Stimulated activated CD8-positive, alpha-beta memory T cell treated with anti-CD3 and anti-CD28 coated beads, Interleukin-4, amount 100 ng/mL, for 48 hours (primary cell): ENCODE results near the gene OCSTAMP.
A peak's percentile ranks its signal among the peaks of the same experiment; 100 is the strongest.

Source experiments
- DNase-seq: peaks from one replicate; pipeline ENCODE4 v3.0.0-alpha.2; 2020

Gene OCSTAMP

GRCh38 chr20:46552460-46553420 is 2.3 kb upstream of the OCSTAMP start:
- peak; percentile 63 for DNase-seq

DNA sequence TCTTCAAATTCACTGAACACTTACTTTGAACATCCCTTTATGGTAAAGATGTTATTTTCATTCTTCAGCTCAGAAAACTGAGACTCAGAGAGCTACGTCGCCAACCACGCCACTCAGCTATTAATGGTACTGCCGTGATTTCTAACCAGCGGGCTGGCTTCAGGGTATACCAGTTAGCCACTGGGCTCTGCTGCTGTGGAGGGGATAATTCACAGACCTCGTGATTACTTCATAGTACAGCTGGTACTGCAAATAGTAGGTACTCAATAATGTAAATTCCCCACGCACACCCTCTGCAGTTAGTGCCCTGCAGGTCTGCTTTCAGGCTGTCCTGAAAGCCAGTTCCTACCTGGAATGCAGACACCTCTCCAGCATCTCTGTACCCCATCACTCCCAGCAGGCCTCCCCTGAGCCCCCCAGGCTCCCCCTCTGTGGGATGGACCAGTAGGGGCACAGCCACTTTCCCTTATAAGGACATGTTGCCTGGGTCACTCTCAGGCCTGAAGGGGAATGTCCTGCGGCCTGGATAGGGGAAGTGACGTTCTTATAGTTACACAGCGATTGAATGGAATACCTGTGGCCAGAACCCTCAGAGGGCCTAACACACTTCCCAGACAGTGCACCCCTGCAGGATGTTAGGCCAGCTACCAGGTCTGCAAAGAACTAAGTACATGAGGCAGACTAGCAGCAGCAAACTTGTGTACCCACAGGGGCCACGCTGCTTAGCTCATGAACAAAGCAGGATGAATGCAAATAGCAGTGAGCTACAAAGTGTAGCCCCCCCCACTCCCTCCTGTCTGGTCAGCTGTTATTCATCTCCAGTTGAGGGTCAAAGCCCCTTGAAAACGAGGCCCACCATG is 1.3 kb upstream of the OCSTAMP start:
- DNase-seq = no peak

GRCh38 chr20:46549188-46549972 is 1.1 kb downstream of the OCSTAMP start:
- no peak for DNase-seq

- DNase-seq = no peak
These were observed 1.8 kb downstream of the OCSTAMP start for GRCh38 chr20:46548688-46549087.

- no peak for DNase-seq
These were observed 2.5 kb downstream of the OCSTAMP start for GRCh38 chr20:46547995-46548394.

- DNase-seq = no peak
These were observed 3.5 kb downstream of the OCSTAMP start for GRCh38 chr20:46546936-46547335.

- DNase-seq = no peak
These were observed 4.2 kb downstream of the OCSTAMP start for GRCh38 chr20:46546298-46546697.

DNA sequence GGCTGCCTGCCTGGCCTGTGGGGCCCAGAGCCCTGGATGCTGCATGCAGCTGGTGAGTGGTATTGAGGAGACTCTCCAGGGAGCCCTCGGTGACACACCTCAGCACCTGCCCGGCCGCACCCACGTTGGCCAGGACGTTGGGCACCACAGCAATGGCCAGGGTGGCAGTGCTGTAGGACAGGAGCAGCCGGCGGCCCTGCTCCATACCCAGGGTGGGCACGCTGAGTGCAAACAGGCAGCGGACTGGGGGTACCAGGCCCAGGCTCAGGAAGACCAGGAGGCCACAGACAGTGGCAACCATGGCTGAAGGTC is 4.7 kb downstream of the OCSTAMP start:
- DNase-seq = no peak

- DNase-seq = peak; percentile 62
These were observed 5.2 kb downstream of the OCSTAMP start for GRCh38 chr20:46545077-46545826.

DNA sequence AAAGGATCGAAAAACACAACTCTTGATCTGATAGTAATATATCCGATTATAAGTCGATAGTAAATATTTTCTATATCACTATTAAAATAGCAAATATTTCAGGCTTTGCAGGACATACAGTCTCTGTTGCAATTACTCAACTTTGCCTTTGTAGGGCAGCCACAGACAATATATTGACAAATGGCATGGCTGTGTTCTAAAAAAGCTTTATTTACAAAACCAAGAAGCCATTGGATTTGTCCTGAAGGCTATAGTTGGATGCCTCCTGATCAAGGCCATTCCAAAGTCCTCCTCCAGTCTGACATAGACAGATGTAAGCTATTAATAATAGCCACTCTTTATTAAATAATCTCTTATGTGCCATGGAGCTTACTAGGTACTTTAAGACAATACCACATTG is 5.9 kb downstream of the OCSTAMP start:
- no peak for DNase-seq

DNA sequence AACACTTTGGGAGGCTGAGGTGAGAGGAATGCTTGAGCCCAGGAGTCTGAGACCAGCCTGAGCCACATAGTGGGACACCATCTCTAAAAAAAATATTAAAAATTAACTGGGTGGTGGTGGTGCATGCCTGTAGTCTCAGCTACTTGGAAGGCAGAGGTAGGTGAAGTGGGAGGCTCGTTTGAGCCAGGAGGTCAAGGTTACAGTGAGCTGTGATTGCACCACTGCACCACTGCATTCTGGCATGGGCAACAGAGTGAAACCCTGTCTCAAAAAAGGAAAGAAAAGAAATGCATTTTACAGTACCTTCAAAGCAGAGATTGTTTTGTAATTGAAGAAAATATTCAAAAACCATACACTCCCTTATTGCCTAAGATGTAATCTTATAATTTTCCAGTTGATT is 6.5 kb downstream of the OCSTAMP start:
- DNase-seq = no peak

GRCh38 chr20:46543033-46543432 is 7.4 kb downstream of the OCSTAMP start:
- no peak for DNase-seq

- no peak for DNase-seq
These were observed 9.1 kb downstream of the OCSTAMP start for GRCh38 chr20:46541229-46541935.

DNA sequence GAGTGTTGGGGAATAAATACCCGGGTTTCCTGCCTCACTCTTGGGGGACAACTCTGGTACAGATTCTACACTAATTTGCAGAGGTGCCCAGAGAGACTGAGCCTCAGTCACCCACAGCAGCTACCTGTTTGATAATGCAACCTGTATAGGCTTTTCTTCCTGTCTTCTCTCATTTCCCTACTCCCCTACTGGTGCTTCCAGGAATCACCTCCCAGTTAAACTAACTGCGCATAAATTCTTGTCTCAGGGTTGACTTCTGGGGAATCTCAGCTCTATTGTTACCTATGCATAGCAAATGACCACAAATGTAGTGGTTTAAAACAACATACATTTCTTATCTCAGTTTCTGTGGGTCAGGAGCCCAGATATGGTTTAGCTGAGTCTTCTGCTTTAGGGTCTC is 11.3 kb downstream of the OCSTAMP start:
- no peak for DNase-seq

DNA sequence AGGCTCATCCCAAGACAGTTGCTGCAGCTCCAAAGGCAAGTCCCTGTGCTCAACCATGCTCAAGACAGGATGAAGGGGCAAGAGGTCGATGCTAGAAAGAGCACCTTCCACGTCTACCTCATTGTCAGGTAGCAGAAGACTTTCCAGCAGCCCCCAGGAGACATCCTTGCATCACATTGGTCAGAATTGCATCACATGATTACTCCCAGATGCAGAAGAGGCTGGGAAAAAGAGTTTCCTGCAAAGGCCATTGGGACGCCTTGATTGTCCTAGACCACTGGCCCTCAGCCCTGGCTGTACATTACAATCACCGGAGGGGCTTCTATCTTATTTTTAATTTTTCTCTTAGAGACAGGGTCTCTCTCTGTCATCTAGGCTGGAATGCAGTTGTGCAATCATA is 19.8 kb downstream of the OCSTAMP start:
- no peak for DNase-seq

DNA sequence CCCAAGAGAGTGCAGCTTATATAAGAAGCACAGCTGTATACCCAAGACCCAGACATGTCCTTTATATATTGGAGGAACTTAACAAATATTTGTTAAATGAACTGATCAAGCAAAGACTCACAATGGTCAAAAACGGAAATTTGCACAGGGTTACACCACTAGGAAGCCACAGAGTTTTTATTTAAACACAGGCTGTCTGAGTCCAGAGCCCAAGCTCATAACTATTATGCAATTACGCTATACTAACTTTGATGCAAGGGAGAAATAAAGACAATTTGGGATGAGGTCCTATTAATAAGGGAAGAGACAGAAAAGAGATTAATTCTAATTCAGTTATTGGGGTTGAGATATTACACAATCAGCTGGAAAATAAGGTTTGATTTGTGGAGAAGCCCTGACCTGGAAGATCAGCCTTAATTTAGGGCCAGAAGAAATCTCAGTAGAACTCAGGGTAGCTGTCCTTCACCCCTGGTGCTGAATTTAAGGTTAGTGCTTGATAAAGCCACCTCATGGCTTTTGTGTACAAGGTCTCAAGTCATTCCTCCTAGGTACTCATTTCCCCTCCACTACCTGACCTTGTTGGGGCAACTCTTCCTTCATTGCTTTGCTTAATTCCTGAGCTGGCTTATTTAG is 26.6 kb downstream of the OCSTAMP start:
- no peak for DNase-seq

DNA sequence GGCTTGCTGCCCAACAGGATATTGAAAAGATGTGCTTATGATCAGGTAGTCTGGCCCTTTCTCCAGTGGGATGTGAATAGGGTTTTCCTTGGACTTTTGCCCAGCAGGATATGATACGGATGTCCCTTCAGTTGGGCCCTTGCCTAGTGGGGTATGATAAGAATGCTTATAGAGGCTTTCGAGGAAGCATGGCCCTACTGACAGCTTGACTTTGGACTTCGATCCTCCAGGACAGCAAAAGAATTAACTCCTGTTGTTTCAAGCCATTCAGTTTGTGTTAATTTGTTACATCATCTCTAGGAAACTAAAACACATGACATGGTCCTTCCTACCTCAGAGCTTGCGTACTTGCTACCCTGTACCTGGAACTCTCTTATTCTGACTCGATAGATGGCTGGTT is 27.3 kb downstream of the OCSTAMP start:
- DNase-seq = no peak

DNA sequence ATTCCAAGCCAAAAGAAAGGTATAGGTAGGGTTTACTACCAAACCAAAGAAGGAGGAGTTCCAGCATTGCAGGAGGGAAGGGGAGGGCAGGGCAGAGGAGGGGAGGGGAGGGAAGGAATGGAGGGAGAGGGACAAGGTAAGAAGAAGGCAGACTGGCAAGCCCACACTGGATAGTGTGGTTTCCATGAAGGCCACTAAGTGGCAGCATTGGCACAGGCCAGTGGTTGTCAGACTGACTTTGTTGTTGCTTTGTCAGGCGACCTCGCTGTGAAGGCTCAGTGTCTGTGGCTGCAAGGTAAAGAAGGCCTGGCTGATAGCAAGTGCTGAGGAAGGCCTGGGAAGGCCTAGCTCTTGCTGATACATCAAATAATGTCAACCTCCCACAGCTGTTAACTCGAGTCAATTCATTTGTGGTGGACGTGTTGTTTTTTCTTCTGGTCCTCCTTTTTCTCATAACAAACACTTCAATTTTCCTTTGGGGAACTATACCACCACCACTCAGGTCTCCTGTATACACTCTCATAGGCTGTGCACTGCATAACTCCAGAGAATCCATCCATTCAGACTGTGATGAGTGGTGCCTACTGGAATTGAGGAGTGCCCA is 29.4 kb downstream of the OCSTAMP start:
- DNase-seq = peak; percentile 60

- no peak for DNase-seq
These were observed 29.9 kb downstream of the OCSTAMP start for GRCh38 chr20:46520540-46520939.

- DNase-seq = no peak
These were observed 30.9 kb downstream of the OCSTAMP start for GRCh38 chr20:46519471-46520068.
